HUES64 (cell line): ENCODE measurements around the gene ZNF605. TPM values are rescaled to one million over a fixed set of nuclear protein-coding genes. Genes with fewer than 3 reads are reported as not detected.
"Not testable (repeated sequence)": the region's sequence is repeated elsewhere in the genome, so short reads cannot be mapped to it uniquely, and the experiment has no call there.

Experiments
- H3K27ac ChIP-seq: 2 replicates; pipeline ENCODE4 v1.7.0; 2013; ENCODE audit warnings: low read depth, low read length, inconsistent platforms
- H3K27me3 ChIP-seq: 2 replicates; pipeline ENCODE4 v1.6.1; 2013; ENCODE audit warnings: mild to moderate bottlenecking, low read length; ENCODE audit not compliant: insufficient read depth
- H3K36me3 ChIP-seq: 2 replicates; pipeline ENCODE4 v1.6.1; 2013; ENCODE audit warnings: mild to moderate bottlenecking, low read length; ENCODE audit not compliant: insufficient read depth
- H3K4me1 ChIP-seq: 2 replicates; pipeline ENCODE4 v1.6.1; 2013; ENCODE audit warnings: mild to moderate bottlenecking, low read length, moderate library complexity; ENCODE audit not compliant: insufficient read depth
- H3K4me3 ChIP-seq: 2 replicates; pipeline ENCODE4 v1.5.1; 2013; ENCODE audit warnings: mild to moderate bottlenecking, low read length, moderate library complexity
- H3K9ac ChIP-seq: 2 replicates; pipeline ENCODE4 v1.6.1; 2013; ENCODE audit warnings: mild to moderate bottlenecking, low read depth, low read length
- H3K9me3 ChIP-seq: 2 replicates; pipeline ENCODE4 v1.6.1; 2013; ENCODE audit warnings: low read depth, low read length; ENCODE audit not compliant: insufficient read depth
- WGBS: fragments of 150-250, 120-280 bp; methylation state at CpG from one replicate; pipeline ENCODE4 v1.1.7; 2013; ENCODE audit warnings: missing lambda C conversion rate; 5-methylcytosine and 5-hydroxymethylcytosine counted together
- polyA plus RNA-seq, 2 experiments: library from polyadenylated mRNA; stranded (reverse); fragments of 50-300 nt; gene quantifications; one replicate each; pipeline ENCODE4 v1.2.3, GENCODE V29; 2013

The ZNF605 gene
- polyA plus RNA-seq (2013, experiment 1 of 2), result 6.0 TPM
- polyA plus RNA-seq (2013, experiment 2 of 2), result 5.6 TPM

- Histone ChIP-seq H3K27me3 (no peaks in the 10 kb centered on the region), H3K9me3 (peaks cover 61% of the 10 kb centered on the region), H3K4me1 (no peaks in the 10 kb centered on the region), H3K9ac (peak within 1 kb of the TSS; percentile 78), H3K4me3 (peak within 1 kb of the TSS; percentile 88), H3K27ac (peak within 1 kb of the TSS; percentile 85), H3K36me3 (no peaks in the 10 kb centered on the region)
- 10% methylated on average over 64 of the region's 67 CpGs for WGBS
Measured at GRCh38 chr12:132956011-132956788, at the start of gene ZNF605. TSS of gene ZNF605 (minus strand) at chr12:132956306. CDS start at chr12:132945635, 10,671 bp downstream.

DNA sequence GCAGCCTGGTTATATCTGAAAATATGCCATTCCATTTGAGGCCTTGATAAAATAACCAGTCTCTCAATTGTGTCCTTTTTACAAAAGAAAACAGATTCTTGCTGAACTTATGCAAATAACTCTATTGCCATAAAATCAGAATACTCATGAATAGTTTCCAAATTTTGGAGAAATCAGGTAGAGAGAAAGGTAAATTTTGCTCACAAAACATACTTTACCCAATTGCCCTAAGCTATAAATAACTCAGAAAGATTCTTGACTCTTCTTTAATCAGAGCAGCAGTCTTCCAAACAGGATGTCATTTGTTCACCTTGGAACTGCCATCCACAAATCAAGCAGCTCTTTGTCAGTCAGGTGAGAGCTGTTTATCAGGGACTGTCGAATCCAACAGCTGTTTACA is 42.6 kb upstream of the ZNF605 start:
- Histone ChIP-seq H3K4me1 (no peaks in the 10 kb centered on the region), H3K4me3 (no peak overlapping the region), H3K27ac (no peak overlapping the region), H3K9ac (no peak overlapping the region), H3K36me3 (peaks cover 7% of the 10 kb centered on the region; the same call in 1 of the 2 replicates), H3K9me3 (peaks cover 92% of the 10 kb centered on the region), H3K27me3 (no peaks in the 10 kb centered on the region)
- 47% methylated on average over 1 of the region's 1 CpG for WGBS

DNA sequence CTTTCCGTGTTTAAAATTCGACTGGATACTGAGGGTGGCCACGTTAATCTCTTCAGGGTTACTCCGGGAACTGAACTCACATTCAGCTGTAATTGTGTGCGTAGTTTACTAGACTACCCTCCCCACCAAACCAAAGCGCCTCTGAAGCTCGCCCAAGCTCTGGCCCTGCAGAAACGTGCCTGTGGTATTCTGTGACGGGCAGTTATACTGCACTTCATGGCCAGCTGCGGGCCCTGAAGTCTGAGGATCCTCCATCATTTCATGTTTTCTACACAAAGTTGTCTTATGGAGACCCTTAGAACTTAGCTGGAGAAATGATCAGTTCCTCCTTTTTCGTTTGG is 30.7 kb upstream of the ZNF605 start:
- Histone ChIP-seq H3K4me3 (peak overlapping the region; percentile 86), H3K9ac (peak overlapping the region; percentile 75), H3K4me1 (no peaks in the 10 kb centered on the region), H3K27ac (no peak overlapping the region), H3K9me3 (peaks cover 69% of the 10 kb centered on the region), H3K36me3 (peaks cover 18% of the 10 kb centered on the region; the same call in 1 of the 2 replicates), H3K27me3 (no peaks in the 10 kb centered on the region)
- 25% methylated on average over 11 of the region's 11 CpGs for WGBS

DNA sequence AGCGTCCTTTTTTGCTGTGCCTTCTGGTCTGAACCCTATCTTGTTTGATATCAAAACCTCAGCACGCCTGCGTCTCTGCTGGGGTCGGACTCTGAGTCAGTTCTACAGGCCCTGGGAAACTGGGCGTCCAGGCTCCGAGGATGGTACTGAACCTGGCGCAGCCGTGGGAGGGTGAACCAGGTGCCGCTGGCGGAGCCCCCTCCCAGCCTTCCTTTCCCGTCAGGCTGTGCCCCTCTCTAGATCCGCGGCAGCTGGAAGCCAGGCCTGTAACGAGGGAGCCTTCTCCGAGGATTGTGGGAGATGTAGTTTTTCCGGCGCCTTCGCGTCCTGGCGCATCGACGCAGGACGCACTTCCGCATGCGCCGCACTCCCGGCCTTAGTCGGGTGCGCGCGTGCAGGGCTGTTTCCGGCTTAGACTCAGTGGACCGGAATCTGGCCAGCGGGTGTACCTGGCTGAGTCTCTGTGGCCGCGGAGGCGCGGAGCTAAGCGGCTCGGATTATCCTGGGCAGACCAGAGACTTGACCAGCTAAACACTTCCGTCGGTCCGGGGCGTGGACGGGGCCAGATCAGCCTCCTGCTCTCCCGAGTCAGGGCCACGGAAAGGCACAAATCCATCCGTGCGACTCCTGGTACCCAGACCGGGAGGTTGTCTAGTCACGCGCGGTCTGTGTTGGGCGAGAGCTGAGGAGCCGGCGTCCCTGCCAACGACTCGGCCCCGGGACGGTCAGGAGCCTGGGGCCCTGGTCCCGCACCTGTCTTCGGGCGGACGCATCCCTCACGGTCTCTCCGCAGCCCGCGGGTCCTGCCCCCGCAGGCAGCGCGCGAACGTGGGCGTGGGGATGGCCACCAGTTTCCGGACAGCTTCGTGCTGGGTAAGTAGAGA is 30.1 kb upstream of the ZNF605 start, which contains the start of gene ZNF26:
ZNF26 (plus strand) TSS at position 367 of the 884 bp plus-strand sequence; CDS start at position 841, 474 bp downstream.
- Histone ChIP-seq H3K36me3 (peaks cover 18% of the 10 kb centered on the region; the same call in 1 of the 2 replicates), H3K27ac (no peak within 1 kb of the TSS), H3K9me3 (peaks cover 70% of the 10 kb centered on the region), H3K4me1 (no peaks in the 10 kb centered on the region), H3K4me3 (peak within 1 kb of the TSS; percentile 86), H3K9ac (peak within 1 kb of the TSS; percentile 75), H3K27me3 (no peaks in the 10 kb centered on the region)
- 3% methylated on average over 76 of the region's 76 CpGs for WGBS

GRCh38 chr12:132976870-132977269 is 20.8 kb upstream of the ZNF605 start:
- not testable (repeated sequence) for H3K27me3 ChIP-seq, H3K9ac ChIP-seq, H3K4me3 ChIP-seq, H3K4me1 ChIP-seq, H3K36me3 ChIP-seq, H3K27ac ChIP-seq
- 57% methylated on average over 13 of the region's 13 CpGs for WGBS
- peaks cover 85% of the 10 kb centered on the region for H3K9me3 ChIP-seq

- peaks cover 75% of the 10 kb centered on the region for H3K9me3 ChIP-seq
- H3K9ac ChIP-seq, result no peak overlapping the region
- no peaks in the 10 kb centered on the region for H3K36me3 ChIP-seq
- no peaks in the 10 kb centered on the region for H3K27me3 ChIP-seq
- 60% methylated on average over 1 of the region's 1 CpG for WGBS
- no peaks in the 10 kb centered on the region for H3K4me1 ChIP-seq
- H3K27ac ChIP-seq, result no peak overlapping the region
- no peak overlapping the region for H3K4me3 ChIP-seq
Measured at GRCh38 chr12:132972374-132972773, 16.3 kb upstream of the ZNF605 start.

DNA sequence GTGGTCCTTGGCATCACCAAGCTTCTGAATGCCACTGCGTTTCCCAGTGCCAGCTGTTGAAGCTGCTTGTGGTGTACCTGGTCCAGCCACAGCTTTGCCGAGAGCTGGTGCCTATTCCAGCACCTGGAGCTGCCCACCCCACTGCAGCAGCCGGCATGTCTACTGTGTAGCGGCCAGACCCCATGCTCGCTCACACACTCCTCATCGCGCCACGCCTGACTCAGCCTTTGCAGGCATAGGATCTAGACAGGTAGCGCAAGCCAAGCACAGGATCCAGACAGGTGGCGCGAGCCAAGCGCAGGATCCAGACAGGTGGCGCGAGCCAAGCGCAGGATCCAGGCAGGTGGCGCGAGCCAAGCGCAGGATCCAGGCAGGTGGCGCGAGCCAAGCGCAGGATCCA is 11.6 kb upstream of the ZNF605 start:
- Histone ChIP-seq H3K27ac (no peak overlapping the region), H3K4me1 (no peaks in the 10 kb centered on the region), H3K9me3 (peaks cover 63% of the 10 kb centered on the region), H3K4me3 (no peak overlapping the region), H3K36me3 (no peaks in the 10 kb centered on the region), H3K27me3 (no peaks in the 10 kb centered on the region), H3K9ac (no peak overlapping the region)
- 95% methylated on average over 21 of the region's 21 CpGs for WGBS

DNA sequence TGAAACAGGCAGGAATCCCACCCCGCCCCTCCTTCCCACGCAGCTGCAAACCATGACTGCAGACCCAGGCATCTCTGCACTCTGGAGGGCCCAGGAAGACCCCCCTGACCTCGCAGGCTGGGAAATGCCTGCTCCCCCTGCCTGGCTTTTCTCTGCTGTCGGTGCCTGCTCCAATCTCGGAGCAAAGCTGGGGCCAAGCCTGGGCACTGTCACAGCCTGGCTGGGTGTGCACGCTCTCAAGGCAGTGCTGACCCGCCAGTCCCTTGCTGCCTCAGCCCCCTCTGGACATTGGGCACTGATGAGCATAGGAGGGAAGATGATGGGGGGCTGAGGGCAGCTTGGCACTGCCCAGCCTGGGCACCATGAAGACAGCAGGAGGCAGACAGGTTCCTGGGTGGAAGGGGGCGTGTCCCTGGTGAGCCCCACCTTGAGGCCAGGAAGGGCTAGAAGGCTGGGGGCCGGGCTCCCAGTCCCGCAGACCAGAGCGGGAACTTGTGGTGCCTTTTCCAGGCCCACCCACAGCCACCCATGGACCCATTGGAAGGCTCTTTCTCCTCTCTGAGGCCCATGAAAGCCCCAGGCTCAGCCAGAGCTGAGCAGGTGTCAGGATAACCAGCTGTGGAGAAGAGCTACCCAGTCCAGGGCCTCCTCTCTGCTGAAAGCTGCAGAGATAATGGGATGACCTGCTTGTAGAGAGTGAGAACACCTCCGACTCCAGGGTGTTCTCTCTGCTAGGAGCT is 10.7 kb upstream of the ZNF605 start:
- H3K4me3 ChIP-seq, result no peak overlapping the region
- no peaks in the 10 kb centered on the region for H3K36me3 ChIP-seq
- H3K4me1 ChIP-seq, result no peaks in the 10 kb centered on the region
- 88% methylated on average over 12 of the region's 12 CpGs for WGBS
- H3K9me3 ChIP-seq, result peaks cover 54% of the 10 kb centered on the region
- no peaks in the 10 kb centered on the region for H3K27me3 ChIP-seq
- no peak overlapping the region for H3K9ac ChIP-seq
- H3K27ac ChIP-seq, result no peak overlapping the region

GRCh38 chr12:132965796-132966195 is 9.7 kb upstream of the ZNF605 start:
- no peaks in the 10 kb centered on the region for H3K36me3 ChIP-seq
- 96% methylated on average over 12 of the region's 12 CpGs for WGBS
- no peaks in the 10 kb centered on the region for H3K4me1 ChIP-seq
- H3K27ac ChIP-seq, result no peak overlapping the region
- H3K9ac ChIP-seq, result no peak overlapping the region
- peaks cover 53% of the 10 kb centered on the region for H3K9me3 ChIP-seq
- no peak overlapping the region for H3K4me3 ChIP-seq
- H3K27me3 ChIP-seq, result no peaks in the 10 kb centered on the region

DNA sequence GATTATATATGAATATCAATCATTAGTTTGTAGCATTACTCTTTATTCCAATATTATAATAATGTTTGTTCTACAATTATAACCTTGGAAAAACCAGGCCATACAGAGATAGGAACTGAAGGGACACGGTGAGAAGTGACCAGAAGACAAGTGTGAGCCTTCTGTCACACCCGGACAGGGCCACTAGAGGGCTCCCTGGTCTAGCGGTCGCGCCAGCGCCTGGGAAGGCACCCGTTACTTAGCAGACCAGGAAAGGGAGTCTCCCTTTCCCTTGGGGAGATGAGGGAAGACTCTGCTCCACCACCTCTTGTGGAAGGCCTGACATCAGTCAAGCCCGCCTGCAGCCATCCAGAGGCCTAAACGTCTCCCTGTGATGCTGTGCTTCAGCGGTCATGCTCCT is 7.8 kb upstream of the ZNF605 start:
- not testable (repeated sequence) for H3K27ac ChIP-seq, H3K4me3 ChIP-seq, H3K4me1 ChIP-seq, H3K27me3 ChIP-seq, H3K36me3 ChIP-seq, H3K9ac ChIP-seq
- peaks cover 58% of the 10 kb centered on the region for H3K9me3 ChIP-seq
- WGBS, result 74% methylated on average over 10 of the region's 10 CpGs
